ENCODE data around the gene UNC13C.

DNA sequence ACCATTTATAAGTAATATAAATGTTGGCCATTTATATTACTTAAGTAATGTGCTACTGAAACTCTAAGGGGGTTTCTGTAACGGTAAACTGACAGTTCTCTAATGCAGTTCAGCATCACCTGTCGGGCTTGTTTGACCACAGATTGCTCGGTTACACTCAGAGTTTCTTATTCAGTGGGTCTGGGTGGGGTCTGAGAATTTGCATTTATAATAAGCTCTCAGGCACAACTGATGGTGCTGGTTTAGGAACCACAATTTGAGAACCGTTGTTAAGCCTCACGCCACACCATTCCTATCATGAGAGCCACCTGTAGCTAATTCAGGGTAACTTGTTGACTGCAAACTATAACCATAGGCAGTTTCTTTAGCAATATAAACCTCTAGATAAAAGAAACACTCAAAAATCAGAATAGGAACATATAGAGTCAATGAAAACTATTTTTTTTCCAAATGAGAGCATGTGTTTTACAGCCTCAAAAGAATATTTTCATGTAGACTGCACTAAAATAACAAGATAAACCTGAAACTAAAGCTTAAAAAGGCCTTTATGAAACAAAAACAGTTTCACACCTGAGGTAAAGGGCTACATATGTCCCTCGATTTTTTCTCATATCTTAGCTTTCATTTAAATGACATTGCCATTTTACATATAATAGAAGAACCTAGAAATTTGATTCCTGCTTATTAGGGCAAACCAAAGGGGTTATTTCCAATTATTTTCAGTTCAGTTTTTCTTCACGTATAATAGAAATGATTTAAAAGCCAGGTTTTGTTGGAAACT lies 604.8 kb downstream of the UNC13C start:
- TF ChIP-seq, protein P1, sequence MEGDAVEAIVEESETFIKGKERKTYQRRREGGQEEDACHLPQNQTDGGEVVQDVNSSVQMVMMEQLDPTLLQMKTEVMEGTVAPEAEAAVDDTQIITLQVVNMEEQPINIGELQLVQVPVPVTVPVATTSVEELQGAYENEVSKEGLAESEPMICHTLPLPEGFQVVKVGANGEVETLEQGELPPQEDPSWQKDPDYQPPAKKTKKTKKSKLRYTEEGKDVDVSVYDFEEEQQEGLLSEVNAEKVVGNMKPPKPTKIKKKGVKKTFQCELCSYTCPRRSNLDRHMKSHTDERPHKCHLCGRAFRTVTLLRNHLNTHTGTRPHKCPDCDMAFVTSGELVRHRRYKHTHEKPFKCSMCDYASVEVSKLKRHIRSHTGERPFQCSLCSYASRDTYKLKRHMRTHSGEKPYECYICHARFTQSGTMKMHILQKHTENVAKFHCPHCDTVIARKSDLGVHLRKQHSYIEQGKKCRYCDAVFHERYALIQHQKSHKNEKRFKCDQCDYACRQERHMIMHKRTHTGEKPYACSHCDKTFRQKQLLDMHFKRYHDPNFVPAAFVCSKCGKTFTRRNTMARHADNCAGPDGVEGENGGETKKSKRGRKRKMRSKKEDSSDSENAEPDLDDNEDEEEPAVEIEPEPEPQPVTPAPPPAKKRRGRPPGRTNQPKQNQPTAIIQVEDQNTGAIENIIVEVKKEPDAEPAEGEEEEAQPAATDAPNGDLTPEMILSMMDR (conservative IDR thresholded peaks at IDR 0.05 in 1 of 2, IDR thresholded peaks at IDR 0.05 in 1 of 2; ENCODE audit: extremely low read depth in 1 of 2, insufficient read depth in 1 of 2, low read depth in 1 of 2, low read length in 2 of 2), result no peak
- no peak for TF ChIP-seq EZH2 (IDR thresholded peaks at IDR 0.05; ENCODE audit: borderline replicate concordance, low read length)
